ENCODE data around the gene FAM184A. TPM values are rescaled to one million over a fixed set of nuclear protein-coding genes. Genes with fewer than 3 reads are reported as not detected.
"Not testable (repeated sequence)": the region's sequence is repeated elsewhere in the genome, so short reads cannot be mapped to it uniquely, and the experiment has no call there.

FAM184A gene
- total RNA-seq, 1 donor from 2014 or later = 0.99 TPM

GRCh38 chr6:119020597-119021561, 57.6 kb downstream of the FAM184A start:
- no peak for DNase-seq (ENCODE audit: low read depth)

GRCh38 chr6:119015165-119015564, 63.3 kb downstream of the FAM184A start:
- DNase-seq (ENCODE audit: low read depth) = not testable (repeated sequence)

- peak; percentile 39 for DNase-seq (ENCODE audit: low read depth)
Observed at GRCh38 chr6:119012521-119012920, 65.9 kb downstream of the FAM184A start.

- not testable (repeated sequence) for DNase-seq (ENCODE audit: low read depth)
Observed at GRCh38 chr6:119009266-119009665, 69.2 kb downstream of the FAM184A start.

- no peak for DNase-seq (ENCODE audit: low read depth)
Observed at GRCh38 chr6:119006974-119007373, 71.5 kb downstream of the FAM184A start.

GRCh38 chr6:119002069-119002468, 76.4 kb downstream of the FAM184A start:
- DNase-seq (ENCODE audit: low read depth) = no peak

- no peak for DNase-seq (ENCODE audit: low read depth)
Observed at GRCh38 chr6:118999494-119000040, 78.9 kb downstream of the FAM184A start.

- DNase-seq (ENCODE audit: low read depth) = not testable (repeated sequence)
Observed at GRCh38 chr6:118997426-118997825, 81.0 kb downstream of the FAM184A start.

GRCh38 chr6:118996289-118996820, 82.1 kb downstream of the FAM184A start:
- no peak for DNase-seq (ENCODE audit: low read depth)

GRCh38 chr6:118993803-118994251, 84.6 kb downstream of the FAM184A start:
- DNase-seq (ENCODE audit: low read depth) = peak; percentile 41

GRCh38 chr6:118993358-118993757, 85.1 kb downstream of the FAM184A start:
- DNase-seq (ENCODE audit: low read depth) = no peak

- no peak for DNase-seq (ENCODE audit: low read depth)
Observed at GRCh38 chr6:118992186-118992795, 86.2 kb downstream of the FAM184A start.

GRCh38 chr6:118986312-118986711, 92.2 kb downstream of the FAM184A start:
- no peak for DNase-seq (ENCODE audit: low read depth)

GRCh38 chr6:118985123-118985830, 93.2 kb downstream of the FAM184A start:
- DNase-seq (ENCODE audit: low read depth) = no peak

GRCh38 chr6:118984342-118984741, 94.1 kb downstream of the FAM184A start:
- DNase-seq (ENCODE audit: low read depth) = no peak

GRCh38 chr6:118982575-118982911, 95.9 kb downstream of the FAM184A start:
- no peak for DNase-seq (ENCODE audit: low read depth)

- no peak for DNase-seq (ENCODE audit: low read depth)
Observed at GRCh38 chr6:118981884-118982574, 96.4 kb downstream of the FAM184A start.

GRCh38 chr6:118980063-118980462, 98.4 kb downstream of the FAM184A start:
- DNase-seq (ENCODE audit: low read depth) = peak; percentile 65

- no peak for DNase-seq (ENCODE audit: low read depth)
Observed at GRCh38 chr6:118974790-118975189, 103.7 kb downstream of the FAM184A start.

- DNase-seq (ENCODE audit: low read depth) = no peak
Observed at GRCh38 chr6:118971682-118972081, 106.8 kb downstream of the FAM184A start.

- DNase-seq (ENCODE audit: low read depth) = no peak
Observed at GRCh38 chr6:118970866-118971265, 107.6 kb downstream of the FAM184A start.
